ENCODE results near the gene EIF3I. TPM values are rescaled to one million over a fixed set of nuclear protein-coding genes. Genes with fewer than 3 reads are reported as not detected.

EIF3I gene
- total RNA-seq, 3 donors from 2014 or later (not counting 1 experiment from before 2014, with no cell fraction given): 107 to 126 (median 110) TPM

GRCh38 chr1:32221581-32221979 lies 627 bp upstream of the EIF3I start:
- Histone ChIP-seq H3K27ac (ENCODE audit: low read length) (peak overlapping the region; percentile 82), H3K4me1 (ENCODE audit: control insufficient read depth, insufficient read depth, low read length) (peaks cover 30% of the 10 kb centered on the region), H3K27me3 (ENCODE audit: control insufficient read depth, insufficient read depth, low read length) (no peaks in the 10 kb centered on the region), H3K36me3 (ENCODE audit: control insufficient read depth, insufficient read depth, low read length) (peaks cover 34% of the 10 kb centered on the region), H3K9me3 (ENCODE audit: control insufficient read depth, insufficient read depth, low read length) (no peaks in the 10 kb centered on the region), H3K4me3 (ENCODE audit: low read length) (peak overlapping the region; percentile 54)
- Mint-ChIP-seq H3K4me3 (peak overlapping the region; percentile 92), H3K9me3 (no peaks in the 10 kb centered on the region), H3K27ac (peak overlapping the region; percentile 92 to 96), H3K36me3 (no peaks in the 10 kb centered on the region), H3K4me1 (peaks cover 20 to 29% of the 10 kb centered on the region in 2 donors), H3K27me3 (ENCODE audit: low read depth in 2 of 2) (no peaks in the 10 kb centered on the region)
- intact Hi-C loops (cut with micrococcal nuclease): loop anchor here (5.0 kb wide), 1 partner anchor 116 kb away; the partner anchor contains the start of gene MARCKSL1
- DNase-seq (no peak), ATAC-seq (no peak)
- TF ChIP-seq CTCF (IDR thresholded peaks at IDR 0.05): no peak
- 23% methylated on average over 12 of the region's 13 CpGs for WGBS (ENCODE audit: insufficient coverage)

DNA sequence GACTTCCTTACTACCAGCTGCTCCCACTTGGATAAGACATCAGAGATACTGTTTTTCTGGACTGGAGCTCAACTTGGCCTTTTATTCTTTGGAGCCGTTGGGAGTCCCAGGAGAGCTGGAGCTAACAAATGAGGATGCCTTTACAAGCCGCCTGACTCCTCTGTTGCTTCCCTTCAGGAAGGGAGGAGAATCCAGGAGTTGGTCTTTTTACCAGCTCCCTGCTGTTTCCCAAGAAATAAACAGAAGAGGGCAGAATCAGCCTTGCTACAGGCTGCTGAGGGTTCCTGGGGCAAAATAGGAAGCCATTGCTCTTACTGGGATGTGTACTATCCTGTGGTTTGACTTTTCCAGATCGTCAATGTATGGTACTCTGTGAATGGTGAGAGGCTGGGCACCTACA lies 1.5 kb downstream of the EIF3I start:
- no peak for ATAC-seq
- Histone ChIP-seq H3K27ac (ENCODE audit: low read length) (no peak overlapping the region), H3K27me3 (ENCODE audit: control insufficient read depth, insufficient read depth, low read length) (no peaks in the 10 kb centered on the region), H3K36me3 (ENCODE audit: control insufficient read depth, insufficient read depth, low read length) (peaks cover 40% of the 10 kb centered on the region), H3K4me1 (ENCODE audit: control insufficient read depth, insufficient read depth, low read length) (peaks cover 30% of the 10 kb centered on the region), H3K4me3 (ENCODE audit: low read length) (no peak overlapping the region), H3K9me3 (ENCODE audit: control insufficient read depth, insufficient read depth, low read length) (no peaks in the 10 kb centered on the region)
- no peaks in the 10 kb centered on the region for H3K27me3 Mint-ChIP-seq (ENCODE audit: low read depth in 2 of 2)
- intact Hi-C loops (cut with micrococcal nuclease): loop anchor here (5.0 kb wide), 1 partner anchor 114 kb away; the partner anchor contains the start of gene MARCKSL1
- H3K9me3 Mint-ChIP-seq: no peaks in the 10 kb centered on the region
- peaks cover 15% of the 10 kb centered on the region for H3K36me3 Mint-ChIP-seq
- peak overlapping the region; percentile 92 to 96 for H3K27ac Mint-ChIP-seq
- peaks cover 20 to 29% of the 10 kb centered on the region in 2 donors for H3K4me1 Mint-ChIP-seq
- no peak for TF ChIP-seq CTCF (IDR thresholded peaks at IDR 0.05)
- peak overlapping the region; percentile 92 for H3K4me3 Mint-ChIP-seq
- no peak for DNase-seq
- 98% methylated on average over 3 of the region's 3 CpGs for WGBS (ENCODE audit: insufficient coverage)

GRCh38 chr1:32224285-32224684 lies 2.1 kb downstream of the EIF3I start:
- intact Hi-C loops (cut with micrococcal nuclease): loop anchor here (5.0 kb wide), 1 partner anchor 113 kb away; the partner anchor contains the start of gene MARCKSL1
- Histone ChIP-seq H3K4me1 (ENCODE audit: control insufficient read depth, insufficient read depth, low read length) (peaks cover 30% of the 10 kb centered on the region), H3K27me3 (ENCODE audit: control insufficient read depth, insufficient read depth, low read length) (no peaks in the 10 kb centered on the region), H3K36me3 (ENCODE audit: control insufficient read depth, insufficient read depth, low read length) (peaks cover 45% of the 10 kb centered on the region), H3K4me3 (ENCODE audit: low read length) (no peak overlapping the region), H3K9me3 (ENCODE audit: control insufficient read depth, insufficient read depth, low read length) (no peaks in the 10 kb centered on the region), H3K27ac (ENCODE audit: low read length) (no peak overlapping the region)
- WGBS (ENCODE audit: insufficient coverage): 95% methylated on average over 4 of the region's 4 CpGs
- Mint-ChIP-seq H3K4me3 (peak overlapping the region; percentile 56), H3K27ac (peak overlapping the region; percentile 92 to 96), H3K9me3 (no peaks in the 10 kb centered on the region), H3K36me3 (peaks cover 18% of the 10 kb centered on the region), H3K4me1 (peaks cover 20 to 29% of the 10 kb centered on the region in 2 donors), H3K27me3 (ENCODE audit: low read depth in 2 of 2) (no peaks in the 10 kb centered on the region)
- ATAC-seq: no peak
- DNase-seq: no peak
- no peak for TF ChIP-seq CTCF (IDR thresholded peaks at IDR 0.05)

GRCh38 chr1:32228771-32229170 lies 6.6 kb downstream of the EIF3I start:
- intact Hi-C loops (cut with micrococcal nuclease): no loop called here

More at GRCh38 chr1:32228771-32229170, 6.6 kb downstream of the EIF3I start:
- Mint-ChIP-seq H3K9me3 (no peaks in the 10 kb centered on the region), H3K4me1 (peaks cover 7% of the 10 kb centered on the region in 2 donors), H3K27ac (no peak overlapping the region), H3K36me3 (peaks cover 18% of the 10 kb centered on the region), H3K27me3 (ENCODE audit: low read depth in 2 of 2) (no peaks in the 10 kb centered on the region), H3K4me3 (no peak overlapping the region)
- Histone ChIP-seq H3K4me1 (ENCODE audit: control insufficient read depth, insufficient read depth, low read length) (peaks cover 5% of the 10 kb centered on the region), H3K27ac (ENCODE audit: low read length) (no peak overlapping the region), H3K36me3 (ENCODE audit: control insufficient read depth, insufficient read depth, low read length) (peaks cover 60% of the 10 kb centered on the region), H3K4me3 (ENCODE audit: low read length) (no peak overlapping the region), H3K9me3 (ENCODE audit: control insufficient read depth, insufficient read depth, low read length) (no peaks in the 10 kb centered on the region), H3K27me3 (ENCODE audit: control insufficient read depth, insufficient read depth, low read length) (no peaks in the 10 kb centered on the region)
- WGBS (ENCODE audit: insufficient coverage): 89% methylated on average over 3 of the region's 3 CpGs
- DNase-seq: no peak
- no peak for TF ChIP-seq CTCF (IDR thresholded peaks at IDR 0.05)
- ATAC-seq: no peak

All from natural killer cell (primary cell).